ENCODE data around the gene FAM78A.

FAM78A gene

DNA sequence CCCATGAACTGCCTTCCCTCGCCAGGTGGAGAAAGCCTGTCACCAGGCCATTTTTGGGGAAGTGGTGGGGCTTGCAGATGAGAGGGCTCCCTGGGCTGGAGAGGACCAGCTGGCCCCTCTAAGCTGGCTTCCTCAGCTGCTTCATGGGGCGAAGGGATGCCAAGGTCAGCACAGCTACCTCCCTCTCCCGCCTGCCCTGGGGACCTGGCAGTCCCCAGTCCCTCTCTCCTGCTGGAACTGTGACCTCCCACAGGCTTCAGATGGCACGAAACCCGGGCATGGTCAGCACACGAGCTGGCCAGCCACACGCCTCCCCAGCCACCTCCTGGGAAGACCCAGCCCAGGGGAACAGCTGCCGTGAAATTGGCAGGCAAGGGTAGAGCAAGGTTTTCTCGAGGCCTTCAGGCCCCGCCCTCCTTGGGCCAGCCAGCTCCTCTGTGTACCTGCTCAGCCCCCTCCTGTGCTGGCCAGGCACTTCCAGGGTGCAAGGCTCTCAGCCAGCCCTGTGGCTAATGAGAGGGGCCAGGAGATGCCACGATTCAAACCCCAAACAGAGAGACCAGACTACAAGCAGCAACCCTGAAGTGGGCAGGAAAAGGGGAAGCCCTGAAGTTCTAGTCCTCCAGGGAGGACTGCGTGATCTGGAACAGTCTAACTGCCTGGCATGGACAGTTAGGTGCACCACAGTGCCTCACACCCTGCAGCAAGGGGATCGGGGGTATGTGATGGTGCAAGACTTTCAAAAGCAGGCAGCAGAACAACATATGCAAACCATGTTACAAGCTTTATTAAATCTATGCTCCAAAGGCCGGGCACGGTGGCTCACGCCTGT lies 26.1 kb upstream of the FAM78A start:
- DNase-seq: peak; percentile 22

- no peak for DNase-seq
Measured at GRCh38 chr9:131300444-131300843, 24.1 kb upstream of the FAM78A start.

DNA sequence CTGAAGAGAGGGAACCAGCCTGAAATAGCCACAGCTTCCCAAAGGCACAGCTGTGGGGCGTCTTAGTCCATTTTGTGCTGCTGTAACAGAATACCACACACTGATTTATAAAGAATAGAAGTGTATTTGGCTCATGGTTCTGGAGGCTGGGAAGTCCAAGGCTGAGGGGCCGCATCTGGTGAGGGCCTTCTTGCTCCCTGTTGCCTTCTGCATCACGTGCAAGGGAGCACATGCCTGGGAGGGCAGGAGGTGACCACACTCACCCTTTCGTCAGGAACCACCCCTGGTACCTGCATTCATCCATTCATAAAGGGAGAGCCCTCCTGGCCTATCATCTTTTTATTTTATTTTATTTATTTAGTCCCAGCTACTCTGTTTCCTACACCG lies 23.6 kb upstream of the FAM78A start:
- DNase-seq: no peak

- DNase-seq: no peak
Measured at GRCh38 chr9:131299346-131299960, 23.1 kb upstream of the FAM78A start.

DNA sequence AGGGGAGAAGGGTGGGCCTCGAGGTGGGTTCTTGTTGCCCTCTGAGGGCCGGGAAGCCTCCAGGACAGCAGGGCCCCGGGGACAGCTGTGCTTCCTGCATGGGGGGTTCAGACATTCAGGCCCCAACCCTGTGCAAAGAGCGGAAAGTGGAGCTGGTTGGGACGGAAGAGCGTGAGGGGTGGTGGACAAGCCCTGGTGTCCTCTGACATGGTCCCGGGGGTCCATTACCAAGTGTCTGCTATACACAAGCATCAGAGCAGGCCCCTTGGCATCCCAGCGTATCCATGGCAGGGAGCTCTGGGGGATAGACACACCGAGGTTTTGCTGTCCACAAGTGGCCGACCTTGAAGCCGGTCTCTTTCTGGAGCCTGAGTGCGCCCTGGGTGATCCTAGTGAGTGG lies 22.5 kb upstream of the FAM78A start:
- no peak for DNase-seq

DNA sequence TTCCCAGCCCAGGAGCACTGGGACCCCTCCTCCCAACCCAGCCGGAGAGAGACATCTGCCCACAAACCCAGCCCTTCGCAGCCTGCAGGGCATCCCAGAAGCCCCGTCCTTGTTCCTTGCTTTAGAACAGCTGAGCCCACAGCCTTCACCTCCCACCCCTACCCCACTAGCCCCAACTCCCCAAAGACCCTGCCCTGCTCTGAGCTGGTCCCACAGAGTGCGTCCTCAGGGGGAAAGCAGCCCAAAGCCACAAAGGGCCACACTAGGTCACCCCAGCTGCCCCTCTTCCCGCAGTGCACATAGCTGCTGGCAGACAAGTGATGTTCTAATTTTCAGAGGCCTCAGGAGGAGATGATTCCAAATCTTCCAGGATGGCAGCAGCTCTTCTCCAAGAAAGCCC lies 22.0 kb upstream of the FAM78A start:
- DNase-seq: no peak

- DNase-seq: no peak
Measured at GRCh38 chr9:131297903-131298302, 21.6 kb upstream of the FAM78A start.

GRCh38 chr9:131296906-131297500 lies 20.7 kb upstream of the FAM78A start:
- DNase-seq: no peak

DNA sequence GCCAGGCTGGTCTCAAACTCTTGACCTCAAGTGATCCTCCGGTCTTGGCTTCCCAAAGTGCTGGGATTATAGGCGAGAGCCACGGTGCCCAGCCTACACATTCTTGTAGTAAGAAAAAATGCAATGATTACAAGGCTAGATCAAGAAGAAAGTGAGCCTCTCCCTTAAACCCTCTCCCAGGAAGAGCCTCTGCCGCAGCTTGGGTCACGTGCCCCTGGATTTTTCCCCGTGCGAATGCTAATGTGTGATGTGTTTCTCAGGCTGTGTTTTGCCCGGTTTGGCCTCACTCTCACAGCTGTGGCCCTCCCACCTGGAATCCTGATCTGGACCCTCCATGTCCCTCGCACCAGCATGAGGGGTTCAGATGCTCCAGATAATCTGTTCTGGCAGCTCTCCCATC lies 20.1 kb upstream of the FAM78A start:
- DNase-seq: no peak

GRCh38 chr9:131292937-131293336 lies 16.6 kb upstream of the FAM78A start:
- no peak for DNase-seq

GRCh38 chr9:131291795-131292315 lies 15.5 kb upstream of the FAM78A start:
- DNase-seq: no peak

GRCh38 chr9:131290767-131291370 lies 14.6 kb upstream of the FAM78A start:
- DNase-seq: no peak

- DNase-seq: no peak
Measured at GRCh38 chr9:131290036-131290766, 13.9 kb upstream of the FAM78A start.

GRCh38 chr9:131289301-131290035 lies 13.2 kb upstream of the FAM78A start, which contains the start of gene PLPP7:
Gene PLPP7 (plus strand): TSS chr9:131289723. CDS start chr9:131289998, 275 bp downstream.
- no peak for DNase-seq

GRCh38 chr9:131288217-131288616 lies 11.9 kb upstream of the FAM78A start:
- DNase-seq: no peak

DNA sequence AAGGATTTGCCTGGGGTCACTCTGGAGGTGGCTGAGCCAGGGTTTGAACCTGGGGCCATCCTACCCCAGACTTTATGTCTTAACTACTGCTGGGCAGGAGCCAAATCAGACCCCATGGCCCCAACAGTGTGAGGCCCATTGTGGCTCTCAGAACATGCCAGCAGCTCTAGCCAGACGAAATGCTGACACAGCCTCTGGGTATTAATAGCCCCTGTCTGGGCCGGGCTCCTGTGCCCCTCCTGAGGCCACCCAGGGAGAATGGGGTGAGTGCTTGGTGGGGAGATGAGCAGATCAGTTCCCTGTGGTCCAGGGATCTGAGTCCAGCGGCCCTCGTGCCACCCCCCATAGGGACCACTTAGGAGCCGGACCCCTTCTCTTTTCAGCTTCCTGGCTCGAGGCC lies 11.0 kb upstream of the FAM78A start:
- DNase-seq: no peak

GRCh38 chr9:131284856-131285255 lies 8.5 kb upstream of the FAM78A start:
- no peak for DNase-seq

- DNase-seq: no peak
Measured at GRCh38 chr9:131282688-131283422, 6.5 kb upstream of the FAM78A start.

DNA sequence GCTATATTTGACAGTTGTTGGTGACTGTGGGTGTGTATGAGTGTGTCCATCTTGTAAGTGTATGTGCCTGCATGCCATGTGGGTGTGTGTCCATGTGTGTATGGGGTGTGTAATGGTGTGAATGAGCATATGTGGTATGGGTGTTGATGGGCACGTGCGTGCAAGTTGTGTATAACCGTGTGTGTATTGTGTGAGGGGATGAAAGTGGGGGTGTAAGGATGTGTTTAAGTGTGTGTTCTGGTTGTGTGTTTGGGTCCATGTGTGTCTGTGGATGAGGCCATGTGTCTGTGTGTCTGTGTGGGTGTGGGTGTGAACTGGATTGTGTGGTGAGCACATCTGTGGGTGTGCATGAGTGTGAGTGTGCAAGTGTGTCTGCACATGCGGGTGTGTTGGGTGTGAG lies 5.9 kb upstream of the FAM78A start:
- no peak for DNase-seq

DNA sequence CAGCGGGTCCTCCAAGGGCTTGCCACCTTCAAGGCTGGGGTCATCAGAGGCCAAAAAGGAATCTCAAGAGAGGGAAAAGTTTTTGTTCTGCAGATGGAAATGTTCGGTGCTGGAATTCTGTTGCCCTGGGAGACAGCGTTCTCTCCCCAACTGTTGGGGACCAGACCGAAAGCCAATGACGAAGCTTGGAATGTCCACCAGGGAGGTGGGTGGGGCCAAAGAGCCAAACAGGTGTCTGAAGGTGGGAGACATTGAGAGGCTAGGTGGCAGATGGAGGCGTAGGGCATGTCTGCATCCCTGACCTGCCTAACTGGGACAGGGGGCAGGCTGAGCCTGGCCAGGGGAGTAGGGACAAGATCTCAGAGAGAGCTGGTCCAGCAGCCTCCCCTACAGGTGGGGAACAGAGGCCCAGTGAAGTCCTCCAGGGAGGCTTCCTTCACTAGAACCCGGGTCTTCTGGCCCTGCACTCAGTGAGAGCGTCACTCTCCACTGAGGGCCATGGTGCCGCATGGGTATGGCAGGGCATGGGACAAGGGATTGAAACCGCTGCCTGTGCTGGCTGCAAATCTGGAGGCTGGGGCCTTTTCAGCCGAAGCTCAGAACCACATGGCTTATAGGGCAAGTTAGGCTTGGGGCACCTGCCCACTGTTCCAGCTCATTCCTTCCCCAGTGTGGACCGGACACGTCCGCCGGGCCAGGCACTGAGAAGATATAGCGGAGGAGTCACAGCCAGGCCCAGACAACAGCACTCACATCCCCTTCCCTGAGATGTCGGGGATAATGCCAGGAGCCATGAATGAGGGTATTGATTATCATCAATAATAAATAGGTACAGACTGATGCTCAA lies 5.0 kb upstream of the FAM78A start:
- no peak for DNase-seq

Measured in NCI-H1092 (cell line).